Gastrocnemius medialis (tissue), 4 donors: Measurements from ENCODE around the gene GNG14. TPM values are rescaled to one million over a fixed set of nuclear protein-coding genes. Genes with fewer than 3 reads are reported as not detected.

Source experiments
- ATAC-seq, 2 donors: fragments of 150-250 bp; one replicate each; pipeline ENCODE4 v1.9.1; 2016
- DNase-seq, 2 donors: peaks; one replicate each; pipeline ENCODE4 v3.0.0-alpha.2; 2019
- H3K27ac ChIP-seq, 4 donors: fragments of 200-600 bp; sonication (generic); 1 replicate in 1 of 4; 2 replicates in 3 of 4; pipeline ENCODE4 v1.5.1; 2016 to 2018; ENCODE audit warnings: mild to moderate bottlenecking in 2 of 4, moderate library complexity in 1 of 4
- H3K27me3 ChIP-seq, 3 donors: fragments of 200-600 bp; sonication (generic) in 2 of 3; 1 replicate in 1 of 3; 2 replicates in 2 of 3; pipeline versions ENCODE4 v1.5.1 to v1.6.0; 2016 to 2019; ENCODE audit warnings: mild to moderate bottlenecking in 1 of 3, moderate library complexity in 1 of 3
- H3K36me3 ChIP-seq, 2 donors: fragments of 200-600 bp; sonication (generic) in 1 of 2; one replicate each; pipeline ENCODE4 v1.5.1; 2017 to 2018
- H3K4me1 ChIP-seq, 2 donors: fragments of 200-600 bp; sonication (generic) in 1 of 2; one replicate each; pipeline ENCODE4 v1.5.1; 2016 to 2017; ENCODE audit warnings: mild to moderate bottlenecking in 2 of 2
- H3K4me3 ChIP-seq, 4 donors: fragments of 200-600 bp; sonication (generic) in 3 of 4; 1 replicate in 1 of 4; 2 replicates in 3 of 4; pipeline ENCODE4 v1.5.1; 2016 to 2019; ENCODE audit warnings: mild to moderate bottlenecking in 2 of 4
- H3K9me3 ChIP-seq, 3 donors: fragments of 200-600 bp; sonication (generic) in 2 of 3; 1 replicate in 1 of 3; 2 replicates in 2 of 3; pipeline ENCODE4 v1.5.1; 2016 to 2019
- POLR2A ChIP-seq, 2 donors: fragments of 450-650 bp; IDR thresholded peaks; one replicate each; pipeline ENCODE4 v1.6.1; 2017; ENCODE audit warnings: antibody characterized with exemption in 2 of 2, mild to moderate bottlenecking in 2 of 2, moderate library complexity in 2 of 2
- in situ Hi-C, 4 donors: fragments of 200-750 bp; cut with MboI; loops; one replicate each; pipeline versions ENCODE4 v1.15.0 to v1.8.0; 2017; ENCODE audit warnings: low sequenced_read_pairs in 4 of 4
- intact Hi-C: fragments of 100-400 bp; cut with DNase I; formaldehyde crosslinking; loops from one replicate; pipeline ENCODE4 v1.15.1; 2023; ENCODE audit warnings: low total_unique reads
- total RNA-seq, 4 donors: library from RNA; depleted of rRNA; stranded (reverse); fragments of >200 nt; gene quantifications; one replicate each; pipeline versions ENCODE4 v1.1.0 to v1.2.3, GENCODE V29; 2016
- TF ChIP-seq, protein P1 (sequence below), 5 experiments: fragments of 450-650 bp in 3 of 5; fragments of 200-600 bp in 2 of 5; sonication (generic) in 2 of 5; IDR thresholded peaks in 4 of 5; conservative IDR thresholded peaks in 1 of 5; 1 replicate in 4 of 5; 2 replicates in 1 of 5; pipeline ENCODE4 v1.5.1; 2016 to 2019; ENCODE audit warnings: antibody characterized with exemption in 5 of 5, mild to moderate bottlenecking in 3 of 5, moderate library complexity in 3 of 5

GNG14 gene
- total RNA-seq, 4 donors from 2014 or later, result not detected

DNA sequence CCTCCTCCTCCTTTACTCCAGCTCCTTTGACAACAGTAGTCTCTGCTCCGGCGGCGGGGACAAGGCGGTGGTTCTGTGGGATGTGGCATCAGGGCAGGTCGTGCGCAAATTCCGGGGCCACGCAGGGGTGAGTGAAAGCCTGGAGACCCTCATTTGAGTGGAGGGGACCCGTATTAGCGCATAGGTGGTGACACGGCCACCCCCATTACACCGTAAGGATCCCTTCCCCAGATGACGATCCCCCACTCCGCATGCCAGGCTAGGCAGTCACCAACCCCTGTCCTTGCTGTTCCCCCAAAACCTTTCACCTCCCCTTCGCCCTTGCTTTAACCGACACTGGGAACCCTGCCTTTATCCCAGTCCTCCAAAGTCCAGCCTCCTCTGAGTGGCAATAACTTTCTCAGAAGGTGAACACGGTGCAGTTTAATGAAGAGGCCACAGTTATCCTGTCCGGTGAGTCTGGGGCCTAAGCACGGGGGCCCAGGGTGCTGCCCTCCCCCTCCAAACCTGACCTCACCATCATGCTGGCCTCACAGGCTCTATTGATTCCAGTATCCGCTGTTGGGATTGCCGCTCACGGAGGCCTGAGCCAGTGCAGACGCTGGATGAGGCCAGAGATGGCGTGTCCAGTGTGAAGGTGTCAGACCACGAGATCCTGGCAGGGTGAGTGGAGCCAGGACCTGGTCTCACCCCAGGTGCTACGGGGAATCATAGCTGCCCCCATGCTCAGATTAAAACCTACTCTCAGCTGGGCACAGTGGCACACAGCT, 17.5 kb upstream of the GNG14 start:
- H3K4me1 ChIP-seq, result peaks cover 33 to 36% of the 10 kb centered on the region in 2 donors
- peak overlapping the region; percentile 95 to 99 (median 98) for H3K27ac ChIP-seq
- ATAC-seq (no peak), DNase-seq (no peak)
- H3K27me3 ChIP-seq, result no peaks in the 10 kb centered on the region
- no peaks in the 10 kb centered on the region for H3K9me3 ChIP-seq
- H3K4me3 ChIP-seq, result peak overlapping the region; percentile 79 to 99 (median 94)
- intact Hi-C loops, result no loop called here
- H3K36me3 ChIP-seq, result peaks cover 0 to 39% of the 10 kb centered on the region in 2 donors
- no peak for TF ChIP-seq POLR2A (IDR thresholded peaks at IDR 0.05)
- TF ChIP-seq, protein P1, sequence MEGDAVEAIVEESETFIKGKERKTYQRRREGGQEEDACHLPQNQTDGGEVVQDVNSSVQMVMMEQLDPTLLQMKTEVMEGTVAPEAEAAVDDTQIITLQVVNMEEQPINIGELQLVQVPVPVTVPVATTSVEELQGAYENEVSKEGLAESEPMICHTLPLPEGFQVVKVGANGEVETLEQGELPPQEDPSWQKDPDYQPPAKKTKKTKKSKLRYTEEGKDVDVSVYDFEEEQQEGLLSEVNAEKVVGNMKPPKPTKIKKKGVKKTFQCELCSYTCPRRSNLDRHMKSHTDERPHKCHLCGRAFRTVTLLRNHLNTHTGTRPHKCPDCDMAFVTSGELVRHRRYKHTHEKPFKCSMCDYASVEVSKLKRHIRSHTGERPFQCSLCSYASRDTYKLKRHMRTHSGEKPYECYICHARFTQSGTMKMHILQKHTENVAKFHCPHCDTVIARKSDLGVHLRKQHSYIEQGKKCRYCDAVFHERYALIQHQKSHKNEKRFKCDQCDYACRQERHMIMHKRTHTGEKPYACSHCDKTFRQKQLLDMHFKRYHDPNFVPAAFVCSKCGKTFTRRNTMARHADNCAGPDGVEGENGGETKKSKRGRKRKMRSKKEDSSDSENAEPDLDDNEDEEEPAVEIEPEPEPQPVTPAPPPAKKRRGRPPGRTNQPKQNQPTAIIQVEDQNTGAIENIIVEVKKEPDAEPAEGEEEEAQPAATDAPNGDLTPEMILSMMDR (IDR thresholded peaks at IDR 0.05 in 4 of 5, conservative IDR thresholded peaks at IDR 0.05 in 1 of 5), result no peak
- in situ Hi-C loops, result loop anchor here in 2 of 4 donors (5.0 to 10.0 kb wide), 2 partner anchors 108 to 116 kb away; partner anchors contain the start of gene ZNF564 (in 1 of the 2)

DNA sequence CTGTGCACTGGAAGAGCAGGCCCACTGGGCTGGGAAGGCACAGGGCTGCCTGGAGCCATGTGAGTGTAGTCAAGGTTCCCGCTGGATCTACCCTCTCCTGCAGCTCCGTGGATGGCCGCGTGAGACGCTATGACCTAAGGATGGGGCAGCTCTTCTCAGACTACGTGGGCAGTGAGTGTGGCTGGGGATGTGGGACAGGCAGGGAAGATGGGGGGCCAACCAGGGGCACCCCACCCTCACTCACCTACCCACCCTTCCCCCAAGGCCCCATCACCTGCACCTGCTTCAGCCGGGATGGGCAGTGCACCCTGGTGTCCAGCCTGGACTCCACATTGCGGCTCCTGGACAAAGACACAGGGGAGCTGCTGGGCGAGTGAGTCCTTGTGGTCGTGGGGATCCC, 15.1 kb upstream of the GNG14 start:
- H3K9me3 ChIP-seq, result no peaks in the 10 kb centered on the region
- H3K27me3 ChIP-seq, result no peaks in the 10 kb centered on the region
- ATAC-seq (no peak), DNase-seq (no peak)
- peaks cover 20 to 21% of the 10 kb centered on the region in 2 donors for H3K4me1 ChIP-seq
- intact Hi-C loops, result loop anchor here (1.0 kb wide), 1 partner anchor 108 kb away; no protein-coding TSS in a partner anchor
- no peak overlapping the region for H3K4me3 ChIP-seq
- in situ Hi-C loops, result loop anchor here in 2 of 4 donors (5.0 to 10.0 kb wide), 2 partner anchors 110 to 118 kb away; partner anchors contain the start of gene ZNF564 (in 1 of the 2)
- TF ChIP-seq, protein P1 (IDR thresholded peaks at IDR 0.05 in 4 of 5, conservative IDR thresholded peaks at IDR 0.05 in 1 of 5), result no peak
- TF ChIP-seq POLR2A (IDR thresholded peaks at IDR 0.05), result no peak
- no peak overlapping the region for H3K27ac ChIP-seq
- peaks cover 5 to 60% of the 10 kb centered on the region in 2 donors for H3K36me3 ChIP-seq

DNA sequence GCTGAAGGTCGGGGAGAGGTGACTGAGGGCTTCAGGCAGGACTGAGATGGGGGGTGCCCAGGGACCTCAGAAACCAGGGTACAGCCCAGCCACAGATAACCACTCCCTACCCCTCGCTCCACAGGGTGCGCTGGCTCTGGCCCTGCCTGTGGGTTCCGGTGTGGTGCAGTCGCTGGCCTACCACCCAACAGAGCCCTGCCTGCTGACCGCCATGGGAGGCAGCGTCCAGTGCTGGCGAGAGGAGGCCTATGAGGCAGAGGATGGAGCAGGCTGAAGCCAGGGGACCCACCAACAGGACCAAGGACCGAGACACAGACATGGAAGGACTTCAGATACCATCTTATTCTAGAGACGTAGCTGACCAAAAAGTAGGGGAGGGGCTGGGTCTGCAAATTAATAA, 12.4 kb upstream of the GNG14 start:
- in situ Hi-C loops (loop anchor here in 1 of 4 donors (10.0 kb wide), 1 partner anchor 121 kb away; the partner anchor contains the start of gene ZNF564), intact Hi-C loops (no loop called here)
- Histone ChIP-seq H3K27me3 (no peaks in the 10 kb centered on the region), H3K4me3 (no peak overlapping the region), H3K9me3 (no peaks in the 10 kb centered on the region), H3K36me3 (peaks cover 5 to 78% of the 10 kb centered on the region in 2 donors), H3K4me1 (peaks cover 5 to 11% of the 10 kb centered on the region in 2 donors), H3K27ac (no peak overlapping the region)
- DNase-seq (no peak), ATAC-seq (no peak)
- TF ChIP-seq, protein P1 (IDR thresholded peaks at IDR 0.05 in 4 of 5, conservative IDR thresholded peaks at IDR 0.05 in 1 of 5), result no peak
- no peak for TF ChIP-seq POLR2A (IDR thresholded peaks at IDR 0.05)

DNA sequence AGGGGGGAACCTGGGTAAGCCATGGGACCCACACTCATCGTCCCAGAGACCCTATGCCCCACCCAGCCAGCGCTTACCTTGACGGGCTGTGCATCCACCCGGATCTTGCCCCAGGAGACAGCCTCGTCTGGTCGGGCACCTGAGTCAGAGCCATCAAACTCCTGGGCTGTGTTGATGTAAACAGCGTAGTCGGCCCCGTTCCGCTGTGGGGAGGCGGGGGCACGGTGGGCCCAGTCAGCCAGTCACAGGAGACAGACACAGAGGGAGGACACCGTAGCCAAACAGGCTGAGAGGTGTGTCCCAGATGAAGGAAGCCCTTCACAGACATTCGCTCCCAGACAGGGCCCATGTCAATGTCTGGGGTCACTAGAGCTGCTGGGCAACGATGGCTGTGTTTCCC, 11.9 kb upstream of the GNG14 start:
- in situ Hi-C loops, result loop anchor here in 1 of 4 donors (10.0 kb wide), 1 partner anchor 121 kb away; the partner anchor contains the start of gene ZNF564
- H3K4me1 ChIP-seq, result peaks cover 2 to 11% of the 10 kb centered on the region in 2 donors
- H3K36me3 ChIP-seq, result peaks cover 5 to 78% of the 10 kb centered on the region in 2 donors
- H3K9me3 ChIP-seq, result no peaks in the 10 kb centered on the region
- intact Hi-C loops, result no loop called here
- H3K27me3 ChIP-seq, result no peaks in the 10 kb centered on the region
- TF ChIP-seq POLR2A (IDR thresholded peaks at IDR 0.05), result no peak
- TF ChIP-seq, protein P1 (IDR thresholded peaks at IDR 0.05 in 4 of 5, conservative IDR thresholded peaks at IDR 0.05 in 1 of 5), result no peak
- no peak overlapping the region for H3K4me3 ChIP-seq
- DNase-seq (no peak), ATAC-seq (no peak)
- no peak overlapping the region for H3K27ac ChIP-seq
